SU-DHL-6 (cell line): ENCODE results near the gene PDIA2.

Experiments
- H2AFZ ChIP-seq: fragments of 200-600 bp; sonication (generic); 2 replicates; pipeline ENCODE4 v1.6.1; 2014; ENCODE audit warnings: low read depth, mild to moderate bottlenecking, moderate library complexity, mixed read lengths, antibody characterized with exemption, low read length; ENCODE audit not compliant: severe bottlenecking
- H3F3A ChIP-seq: fragments of 200-600 bp; shearing (Covaris generic); 2 replicates; pipeline ENCODE4 v1.6.0; 2016; ENCODE audit warnings: antibody characterized with exemption, mild to moderate bottlenecking; ENCODE audit not compliant: insufficient read depth
- H3K27ac ChIP-seq: fragments of 200-600 bp; sonication (generic); 2 replicates; pipeline ENCODE4 v1.5.1; 2016; ENCODE audit warnings: low read depth, mild to moderate bottlenecking, low read length, moderate library complexity, mixed read lengths
- H3K27me3 ChIP-seq: fragments of 200-600 bp; sonication (generic), shearing (Covaris generic); 2 replicates; pipeline ENCODE4 v1.6.0; 2014; ENCODE audit warnings: mild to moderate bottlenecking, low read length
- H3K36me3 ChIP-seq: fragments of 200-600 bp; sonication (generic); 2 replicates; pipeline ENCODE4 v1.6.1; 2014; ENCODE audit warnings: mild to moderate bottlenecking, low read length, mixed read lengths
- H3K4me2 ChIP-seq: fragments of 300-600, 200-600 bp; shearing (Covaris generic), sonication (generic); 2 replicates; pipeline ENCODE4 v1.6.0; 2014; ENCODE audit warnings: low read length, low read depth, mild to moderate bottlenecking; ENCODE audit not compliant: poor library complexity, severe bottlenecking
- H3K4me3 ChIP-seq: fragments of 200-600 bp; sonication (generic); 2 replicates; pipeline ENCODE4 v1.5.1; 2014; ENCODE audit warnings: antibody characterized with exemption, low read length, mild to moderate bottlenecking, mixed read lengths; ENCODE audit not compliant: insufficient read depth, poor library complexity, severe bottlenecking
- H3K79me2 ChIP-seq: fragments of 200-600 bp; sonication (generic); 2 replicates; pipeline ENCODE4 v1.6.1; 2014; ENCODE audit warnings: mild to moderate bottlenecking, low read length, moderate library complexity; ENCODE audit not compliant: insufficient read depth
- H3K9ac ChIP-seq: fragments of 200-600 bp; sonication (generic); 2 replicates; pipeline ENCODE4 v1.7.0; 2014; ENCODE audit warnings: mild to moderate bottlenecking, low read length
- H3K9me2 ChIP-seq: fragments of 200-600 bp; sonication (generic); replicated peaks from 2 replicates; pipeline ENCODE4 v1.6.1; 2014; ENCODE audit warnings: low read length; ENCODE audit not compliant: insufficient read depth
- H3K9me3 ChIP-seq: fragments of 200-600 bp; sonication (generic); 2 replicates; pipeline ENCODE4 v1.6.1; 2014; ENCODE audit warnings: low read length, mixed read lengths; ENCODE audit not compliant: insufficient read depth
- H4K20me1 ChIP-seq: fragments of 200-600 bp; sonication (generic); 2 replicates; pipeline ENCODE4 v1.6.1; 2014; ENCODE audit warnings: low read depth, mild to moderate bottlenecking, antibody characterized with exemption, low read length, moderate library complexity, mixed read lengths
- EZH2phosphoT487 ChIP-seq: fragments of 200-600 bp; sonication (generic), shearing (Covaris generic); conservative IDR thresholded peaks from 2 replicates; pipeline ENCODE4 v1.6.1; 2018; ENCODE audit warnings: mild to moderate bottlenecking, antibody characterized with exemption, low read length, moderate library complexity, mixed read lengths
- TF ChIP-seq, protein P1 (sequence below): fragments of 200-600 bp; sonication (generic); IDR thresholded peaks from one replicate; pipeline ENCODE4 v1.5.1; 2017; ENCODE audit warnings: antibody characterized with exemption, mild to moderate bottlenecking, low read length, moderate library complexity; ENCODE audit not compliant: insufficient read depth, poor library complexity, severe bottlenecking

The PDIA2 gene

DNA sequence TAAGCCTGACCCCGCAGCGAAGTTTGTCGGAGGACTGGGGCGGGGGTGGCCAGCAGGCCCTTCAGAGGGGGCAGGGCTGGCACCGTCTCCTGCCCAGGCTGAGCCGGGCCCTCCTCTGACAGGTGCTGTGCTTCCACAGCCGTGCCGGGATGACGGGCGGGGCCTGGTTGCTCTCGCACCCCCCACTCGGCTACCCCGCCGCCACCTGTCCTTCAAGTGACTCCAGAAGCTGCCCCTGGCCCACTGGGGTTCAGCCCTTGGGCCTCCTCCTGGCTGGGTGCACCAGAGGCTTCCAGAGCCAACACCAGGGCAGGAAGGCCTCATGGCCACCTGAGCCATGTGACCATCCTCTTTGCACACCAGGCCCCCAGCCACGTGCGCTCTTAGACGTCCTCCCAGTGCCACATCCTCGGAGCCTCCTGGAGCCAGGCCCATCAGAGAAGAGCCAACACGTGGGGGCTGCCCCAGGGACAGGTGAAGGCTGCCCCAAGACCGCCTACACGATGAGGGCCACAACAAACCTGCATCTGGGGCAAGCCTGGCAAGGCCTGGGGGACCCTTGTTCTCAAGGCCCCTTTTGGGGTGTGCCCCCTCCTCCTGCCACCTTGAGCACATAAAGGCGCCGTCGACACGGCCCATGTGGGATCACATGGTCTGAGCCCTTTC is 7.2 kb downstream of the PDIA2 start:
- no peaks in the 10 kb centered on the region for H4K20me1 ChIP-seq
- TF ChIP-seq EZH2phosphoT487: no peak
- TF ChIP-seq, protein P1, sequence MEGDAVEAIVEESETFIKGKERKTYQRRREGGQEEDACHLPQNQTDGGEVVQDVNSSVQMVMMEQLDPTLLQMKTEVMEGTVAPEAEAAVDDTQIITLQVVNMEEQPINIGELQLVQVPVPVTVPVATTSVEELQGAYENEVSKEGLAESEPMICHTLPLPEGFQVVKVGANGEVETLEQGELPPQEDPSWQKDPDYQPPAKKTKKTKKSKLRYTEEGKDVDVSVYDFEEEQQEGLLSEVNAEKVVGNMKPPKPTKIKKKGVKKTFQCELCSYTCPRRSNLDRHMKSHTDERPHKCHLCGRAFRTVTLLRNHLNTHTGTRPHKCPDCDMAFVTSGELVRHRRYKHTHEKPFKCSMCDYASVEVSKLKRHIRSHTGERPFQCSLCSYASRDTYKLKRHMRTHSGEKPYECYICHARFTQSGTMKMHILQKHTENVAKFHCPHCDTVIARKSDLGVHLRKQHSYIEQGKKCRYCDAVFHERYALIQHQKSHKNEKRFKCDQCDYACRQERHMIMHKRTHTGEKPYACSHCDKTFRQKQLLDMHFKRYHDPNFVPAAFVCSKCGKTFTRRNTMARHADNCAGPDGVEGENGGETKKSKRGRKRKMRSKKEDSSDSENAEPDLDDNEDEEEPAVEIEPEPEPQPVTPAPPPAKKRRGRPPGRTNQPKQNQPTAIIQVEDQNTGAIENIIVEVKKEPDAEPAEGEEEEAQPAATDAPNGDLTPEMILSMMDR: no peak

DNA sequence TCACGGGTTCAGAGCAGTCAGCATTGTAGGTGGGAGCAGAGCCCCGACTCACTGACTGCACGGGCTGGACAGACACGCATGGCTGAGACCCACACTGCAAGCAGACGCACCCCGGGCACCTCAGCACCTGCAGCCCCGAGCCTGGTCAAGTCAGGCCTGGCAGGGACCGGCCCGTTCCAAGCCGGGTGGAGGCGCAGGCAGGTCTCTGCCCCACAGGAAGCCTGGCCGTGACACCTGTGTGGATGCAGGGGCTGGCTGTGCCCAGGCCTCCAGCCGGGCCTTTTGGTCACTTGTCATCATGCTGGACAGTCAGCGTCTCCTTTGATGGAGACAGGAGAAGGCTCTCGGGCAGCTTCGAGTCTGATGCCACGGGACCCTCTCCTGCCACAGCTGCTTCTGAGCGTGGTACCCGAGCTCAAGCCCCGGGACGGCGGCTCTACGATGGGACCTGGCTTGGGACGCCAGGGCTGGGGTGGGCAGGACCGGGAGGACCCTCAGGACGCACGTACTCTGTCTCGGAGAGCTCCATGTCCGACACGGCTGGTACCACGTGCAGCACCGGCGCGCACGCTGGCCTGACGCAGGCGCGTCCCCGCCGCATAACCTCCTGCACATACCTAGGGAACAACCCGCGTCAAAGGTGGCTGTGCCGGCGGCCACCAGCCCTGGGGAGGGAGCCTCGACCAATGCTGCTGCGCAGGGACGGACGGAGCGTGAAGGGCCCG is 7.9 kb downstream of the PDIA2 start:
- H3K4me2 ChIP-seq: no peak overlapping the region
- TF ChIP-seq, protein P1: no peak
- TF ChIP-seq EZH2phosphoT487: no peak
- no peak overlapping the region for H3K9ac ChIP-seq
- H3K9me2 ChIP-seq: no peaks in the 10 kb centered on the region
- H3K79me2 ChIP-seq: no peaks in the 10 kb centered on the region
- H3K4me3 ChIP-seq: no peak overlapping the region
- no peaks in the 10 kb centered on the region for H3K36me3 ChIP-seq
- H4K20me1 ChIP-seq: no peaks in the 10 kb centered on the region
- no peaks in the 10 kb centered on the region for H3F3A ChIP-seq
- H2AFZ ChIP-seq: no peak overlapping the region
- H3K27me3 ChIP-seq: no peaks in the 10 kb centered on the region
- H3K27ac ChIP-seq: no peak overlapping the region
- H3K9me3 ChIP-seq: no peaks in the 10 kb centered on the region

More for the DNA sequence above, 7.2 kb downstream of the PDIA2 start:
- Histone ChIP-seq H2AFZ (no peak overlapping the region), H3K4me2 (no peak overlapping the region), H3K9me3 (no peaks in the 10 kb centered on the region), H3K36me3 (no peaks in the 10 kb centered on the region), H3F3A (no peaks in the 10 kb centered on the region), H3K9ac (no peak overlapping the region), H3K79me2 (no peaks in the 10 kb centered on the region), H3K27ac (no peak overlapping the region), H3K9me2 (no peaks in the 10 kb centered on the region), H3K27me3 (no peaks in the 10 kb centered on the region), H3K4me3 (no peak overlapping the region)

DNA sequence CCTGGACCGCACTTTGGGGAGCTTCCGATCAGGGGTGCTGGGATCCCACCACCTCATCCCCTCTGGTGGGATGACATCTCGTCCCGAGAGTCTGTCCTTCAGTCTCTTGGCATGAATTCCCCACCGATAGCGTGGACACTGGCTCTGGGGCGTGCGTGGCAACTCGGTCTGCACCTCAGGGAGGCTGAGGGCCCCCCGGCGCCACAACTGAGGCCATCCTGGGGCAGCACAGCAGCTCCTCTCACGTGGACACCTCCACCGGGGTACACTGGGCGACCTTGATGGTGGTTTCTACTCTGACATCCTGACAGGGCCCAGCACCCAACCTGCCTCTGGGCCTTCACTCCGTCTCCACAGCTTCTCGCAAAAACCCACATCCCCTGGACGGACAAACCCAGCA is 8.6 kb downstream of the PDIA2 start:
- no peaks in the 10 kb centered on the region for H3K79me2 ChIP-seq
- H4K20me1 ChIP-seq: no peaks in the 10 kb centered on the region
- no peak overlapping the region for H3K27ac ChIP-seq
- no peaks in the 10 kb centered on the region for H3F3A ChIP-seq
- no peak overlapping the region for H3K4me3 ChIP-seq
- H3K27me3 ChIP-seq: no peaks in the 10 kb centered on the region
- H3K9me3 ChIP-seq: no peaks in the 10 kb centered on the region
- no peaks in the 10 kb centered on the region for H3K9me2 ChIP-seq
- no peaks in the 10 kb centered on the region for H3K36me3 ChIP-seq
- no peak overlapping the region for H3K4me2 ChIP-seq
- H3K9ac ChIP-seq: no peak overlapping the region
- no peak for TF ChIP-seq EZH2phosphoT487
- TF ChIP-seq, protein P1: no peak
- no peak overlapping the region for H2AFZ ChIP-seq
